Eye (tissue), 1 donor: Measurements from ENCODE around the gene ENOX2.

Experiments used
- DNase-seq: peaks from one replicate; pipeline ENCODE4 v3.0.0-alpha.2; 2015

Gene ENOX2

GRCh38 chrX:130694983-130695382 is 208.0 kb downstream of the ENOX2 start:
- DNase-seq, result no peak

- DNase-seq, result no peak
Measured at GRCh38 chrX:130691576-130691975, 211.4 kb downstream of the ENOX2 start.

- DNase-seq, result no peak
Measured at GRCh38 chrX:130688360-130688759, 214.6 kb downstream of the ENOX2 start.

GRCh38 chrX:130682990-130683389 is 220.0 kb downstream of the ENOX2 start:
- DNase-seq, result peak; percentile 1

GRCh38 chrX:130680164-130681035 is 222.6 kb downstream of the ENOX2 start:
- DNase-seq, result peak; percentile 28

- no peak for DNase-seq
Measured at GRCh38 chrX:130676861-130677260, 226.1 kb downstream of the ENOX2 start.

- DNase-seq, result no peak
Measured at GRCh38 chrX:130672214-130672613, 230.8 kb downstream of the ENOX2 start.

- DNase-seq, result no peak
Measured at GRCh38 chrX:130669233-130669632, 233.8 kb downstream of the ENOX2 start.

- no peak for DNase-seq
Measured at GRCh38 chrX:130665263-130665662, 237.7 kb downstream of the ENOX2 start.

- no peak for DNase-seq
Measured at GRCh38 chrX:130658310-130658709, 244.7 kb downstream of the ENOX2 start.

- DNase-seq, result peak; percentile 0
Measured at GRCh38 chrX:130654409-130654950, 248.5 kb downstream of the ENOX2 start.

GRCh38 chrX:130652824-130653578 is 250.0 kb downstream of the ENOX2 start:
- DNase-seq, result no peak

- no peak for DNase-seq
Measured at GRCh38 chrX:130649738-130650137, 253.3 kb downstream of the ENOX2 start.

GRCh38 chrX:130647468-130647867 is 255.5 kb downstream of the ENOX2 start:
- no peak for DNase-seq

GRCh38 chrX:130645955-130646583 is 256.9 kb downstream of the ENOX2 start:
- DNase-seq, result no peak

- no peak for DNase-seq
Measured at GRCh38 chrX:130637591-130637990, 265.4 kb downstream of the ENOX2 start.

- no peak for DNase-seq
Measured at GRCh38 chrX:130636277-130636676, 266.7 kb downstream of the ENOX2 start.

GRCh38 chrX:130631011-130631410 is 272.0 kb downstream of the ENOX2 start:
- no peak for DNase-seq

GRCh38 chrX:130628516-130628915 is 274.5 kb downstream of the ENOX2 start:
- no peak for DNase-seq

GRCh38 chrX:130626521-130626920 is 276.5 kb downstream of the ENOX2 start:
- DNase-seq, result no peak

- peak; percentile 69 for DNase-seq
Measured at GRCh38 chrX:130625386-130625785, 277.6 kb downstream of the ENOX2 start.

- DNase-seq, result no peak
Measured at GRCh38 chrX:130623518-130623917, 279.5 kb downstream of the ENOX2 start.

GRCh38 chrX:130615941-130616340 is 287.1 kb downstream of the ENOX2 start:
- DNase-seq, result no peak
